SK-N-SH treated with all-trans-retinoic acid at 6 μM for 48 hours (cell line): ENCODE data around the gene PDPR.
"Not testable (repeated sequence)": the region's sequence is repeated elsewhere in the genome, so short reads cannot be mapped to it uniquely, and the experiment has no call there.

Experiments
- ATAC-seq: fragments of 200-7000 bp; cut with Tn5 transposase; 3 replicates; pipeline ENCODE4 v1.9.1; 2020; ENCODE audit warnings: mild to moderate bottlenecking, moderate library complexity
- TCF4 ChIP-seq: fragments of 250-450 bp; sonication (Bioruptor Pico); IDR thresholded peaks from 2 replicates; pipeline ENCODE4 v1.8.0; 2021; ENCODE audit warnings: mild to moderate bottlenecking, moderate library complexity, borderline replicate concordance

The PDPR gene

GRCh38 chr16:70166688-70167087 lies 52.6 kb downstream of the PDPR start:
- TF ChIP-seq TCF4 (CRISPR knock-in tag), result peak; percentile 68
- not testable (repeated sequence) for ATAC-seq

DNA sequence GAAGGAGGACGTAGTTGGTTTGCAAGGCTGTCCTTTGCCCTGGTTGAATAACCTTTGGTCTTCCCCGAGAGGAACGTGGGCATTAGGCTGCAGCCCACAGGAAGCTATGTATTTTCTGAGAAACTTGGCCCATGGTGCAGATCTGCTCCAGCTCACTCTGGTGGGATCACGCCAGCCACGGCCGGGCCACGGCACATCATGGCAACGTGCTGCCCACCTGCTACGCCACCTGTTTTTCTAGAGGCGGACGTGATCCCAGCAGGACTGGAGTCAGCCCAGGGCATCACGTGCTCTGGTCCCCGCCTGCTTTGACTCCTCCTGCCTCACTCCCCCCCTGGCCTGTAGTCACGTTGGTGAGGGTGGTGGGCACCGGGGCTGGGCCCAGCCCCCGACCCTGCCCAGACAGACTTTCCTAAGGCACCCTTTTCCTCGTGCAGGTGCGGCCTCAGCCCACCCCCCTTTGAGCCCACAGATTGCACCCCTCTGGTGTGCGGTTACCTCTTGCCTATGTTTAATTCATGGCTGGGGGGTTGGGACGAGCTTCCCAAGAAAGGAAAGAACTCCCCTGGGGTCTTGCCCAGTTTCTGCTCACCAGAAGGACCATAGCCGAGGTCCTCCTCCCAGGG lies 59.2 kb downstream of the PDPR start, which contains the start of gene CLEC18C:
Gene CLEC18C (plus strand): TSS at position 576 of the 626 bp plus-strand sequence. CDS start 492 bp downstream, outside the sequence.
- ATAC-seq, result not testable (repeated sequence)

DNA sequence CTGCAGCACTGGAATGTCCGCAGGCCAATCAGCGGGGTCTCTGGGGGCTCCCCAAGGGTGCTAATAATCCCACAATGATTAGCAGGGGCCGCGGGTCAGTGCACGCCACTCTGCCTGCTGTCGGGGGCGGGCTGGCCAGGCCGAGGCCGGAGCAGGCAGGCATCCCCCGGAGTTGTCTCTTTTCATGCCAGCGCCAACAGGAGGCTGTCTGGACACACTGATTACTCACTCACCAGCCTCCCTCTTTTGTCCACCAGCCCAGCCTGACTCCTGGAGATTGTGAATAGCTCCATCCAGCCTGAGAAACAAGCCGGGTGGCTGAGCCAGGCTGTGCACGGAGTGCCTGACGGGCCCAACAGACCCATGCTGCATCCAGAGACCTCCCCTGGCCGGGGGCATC lies 59.8 kb downstream of the PDPR start:
- ATAC-seq, result peak; percentile 87

DNA sequence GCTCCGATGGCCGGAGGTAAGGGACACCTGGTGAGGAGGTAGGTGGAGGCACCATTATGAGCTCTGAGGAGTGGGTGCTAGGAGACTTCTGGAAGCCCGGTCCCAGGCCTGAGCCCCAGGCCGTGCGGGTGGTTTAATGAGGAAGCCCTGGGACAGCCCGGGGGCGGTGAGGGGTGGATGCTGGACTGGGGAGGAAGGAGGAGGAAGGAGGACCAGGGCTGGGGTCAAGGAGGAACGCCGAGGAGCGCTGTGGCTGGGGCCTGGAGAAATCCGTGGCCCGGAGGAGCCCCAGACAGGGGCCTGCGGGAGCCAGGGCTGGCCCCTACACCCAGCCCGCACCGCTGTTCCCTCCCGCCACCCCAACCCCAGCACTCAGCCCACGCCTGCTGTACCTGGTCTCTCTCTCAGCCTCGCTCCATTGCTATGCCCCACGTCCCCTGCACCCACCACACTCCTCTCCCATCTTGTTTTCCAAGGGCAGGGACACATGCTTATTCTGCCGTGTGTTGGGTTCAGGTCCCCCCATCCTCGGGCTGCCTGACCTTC lies 60.3 kb downstream of the PDPR start:
- peak; percentile 33 for ATAC-seq

DNA sequence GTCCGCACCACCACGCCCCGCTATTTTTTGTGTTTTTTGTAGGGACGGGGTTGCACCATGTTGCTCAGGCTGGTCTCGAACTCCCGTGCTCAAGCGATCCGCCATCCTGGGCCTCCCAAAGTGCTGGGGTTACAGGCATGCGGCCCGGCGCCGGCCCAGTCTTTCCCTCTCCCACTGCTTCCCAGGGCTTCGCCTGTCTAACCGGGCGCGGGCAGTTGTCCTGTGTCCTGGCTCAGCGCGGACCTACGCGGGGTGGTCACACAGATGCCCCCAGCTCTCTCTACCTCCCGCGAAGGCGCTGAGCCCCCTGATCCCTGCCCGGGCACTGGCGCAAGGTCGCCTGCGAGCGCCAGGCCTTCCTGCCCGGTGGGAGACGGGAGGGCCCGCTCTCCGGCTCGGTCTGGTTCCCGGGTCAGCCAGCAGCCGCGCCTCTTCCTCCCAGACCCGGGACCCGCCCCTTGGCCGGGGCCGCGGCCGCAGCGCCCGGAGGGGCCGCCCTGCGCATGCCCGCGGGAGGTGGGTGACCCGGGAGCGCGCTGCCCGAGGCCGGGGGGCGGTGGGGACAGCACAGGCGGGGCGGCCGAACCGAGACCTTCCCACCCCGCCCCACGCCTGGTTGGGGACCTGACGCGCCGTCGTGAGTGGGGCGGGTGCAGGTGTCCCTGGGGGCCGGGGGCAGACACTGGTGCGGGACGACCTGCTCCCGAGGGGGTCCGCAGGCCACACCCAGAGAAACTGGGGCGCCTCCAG lies 73.9 kb downstream of the PDPR start:
- ATAC-seq, result peak; percentile 86

DNA sequence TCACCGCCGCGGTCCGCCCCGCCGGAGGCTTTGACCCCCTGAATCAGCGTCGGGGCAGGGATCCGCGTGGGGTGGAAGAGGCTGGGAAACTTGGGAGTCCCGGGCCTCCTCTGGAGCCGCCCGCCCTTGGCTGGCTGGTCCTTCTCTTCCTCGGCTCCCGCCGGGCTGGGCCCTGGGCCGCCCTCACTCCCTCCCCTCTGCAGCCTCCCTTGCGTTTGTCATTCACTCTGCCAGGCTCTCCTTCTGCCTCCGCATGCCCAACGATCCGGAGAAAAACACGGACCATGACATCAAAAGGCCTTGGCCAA lies 74.4 kb downstream of the PDPR start:
- ATAC-seq, result peak; percentile 51

- ATAC-seq, result not testable (repeated sequence)
These were observed 76.4 kb downstream of the PDPR start for GRCh38 chr16:70190574-70190973.

GRCh38 chr16:70196683-70197300 lies 82.7 kb downstream of the PDPR start:
- ATAC-seq, result peak; percentile 82

DNA sequence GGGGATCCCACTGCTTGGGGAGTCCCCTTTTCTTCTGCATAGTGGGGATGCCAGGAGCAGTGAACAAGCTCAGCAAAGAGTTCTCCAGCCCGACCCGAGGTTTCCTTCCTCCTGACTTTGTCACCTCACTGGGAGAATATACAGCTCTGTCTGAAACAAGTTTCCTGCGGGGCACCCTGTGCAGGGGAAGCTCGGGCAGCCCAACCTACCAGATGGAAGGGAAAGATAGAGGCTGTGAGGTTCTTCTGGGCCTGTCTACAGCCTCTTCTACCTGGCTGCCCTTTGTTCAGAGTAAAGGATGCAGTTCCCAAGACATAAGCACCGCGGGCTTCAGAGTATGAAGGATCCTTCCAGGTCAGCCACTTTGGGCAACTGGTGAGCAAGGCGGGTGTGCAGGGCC lies 83.5 kb downstream of the PDPR start:
- ATAC-seq, result not testable (repeated sequence)

GRCh38 chr16:70198230-70198629 lies 84.1 kb downstream of the PDPR start:
- not testable (repeated sequence) for ATAC-seq

- ATAC-seq, result not testable (repeated sequence)
These were observed 84.5 kb downstream of the PDPR start for GRCh38 chr16:70198666-70199065.

DNA sequence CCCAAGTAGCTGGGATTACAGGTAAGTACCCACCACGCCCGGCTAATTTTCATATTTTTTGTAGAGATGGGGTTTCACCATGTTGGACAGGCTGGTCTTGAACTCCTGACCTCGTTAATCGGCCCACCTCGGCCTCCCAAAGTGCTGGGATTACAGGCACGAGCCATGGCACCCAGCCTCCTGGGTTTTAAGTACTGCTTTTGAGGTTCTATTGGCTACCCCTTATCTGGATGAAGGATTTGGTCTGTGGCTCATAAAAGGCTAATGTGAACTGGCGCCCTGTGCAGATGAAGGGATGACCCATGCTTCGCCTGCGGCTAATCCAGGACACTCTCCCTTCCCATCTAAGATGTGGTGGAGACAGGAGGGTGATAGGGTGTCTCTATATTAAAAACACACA lies 85.0 kb downstream of the PDPR start:
- ATAC-seq, result not testable (repeated sequence)

GRCh38 chr16:70200063-70200462 lies 85.9 kb downstream of the PDPR start:
- not testable (repeated sequence) for ATAC-seq

DNA sequence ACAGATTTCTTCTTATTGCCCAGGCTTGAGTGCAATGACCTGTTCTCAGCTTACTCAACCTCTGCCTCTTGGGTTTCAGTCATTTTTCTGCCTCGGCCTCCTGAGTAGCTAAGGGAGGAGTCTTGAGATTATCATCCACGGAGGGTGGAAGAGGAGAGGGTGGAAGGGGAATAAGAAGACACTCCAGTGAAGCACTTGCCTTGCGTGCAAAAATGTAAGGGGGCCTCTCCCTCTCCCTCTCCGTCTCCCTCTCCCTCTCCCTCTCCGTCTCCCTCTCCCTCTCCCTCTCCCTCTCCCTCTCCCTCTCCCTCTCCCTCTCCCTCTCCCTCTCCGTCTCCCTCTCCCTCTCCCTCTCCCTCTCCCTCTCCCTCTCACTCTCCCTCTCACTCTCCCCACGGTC lies 89.4 kb downstream of the PDPR start:
- not testable (repeated sequence) for ATAC-seq

DNA sequence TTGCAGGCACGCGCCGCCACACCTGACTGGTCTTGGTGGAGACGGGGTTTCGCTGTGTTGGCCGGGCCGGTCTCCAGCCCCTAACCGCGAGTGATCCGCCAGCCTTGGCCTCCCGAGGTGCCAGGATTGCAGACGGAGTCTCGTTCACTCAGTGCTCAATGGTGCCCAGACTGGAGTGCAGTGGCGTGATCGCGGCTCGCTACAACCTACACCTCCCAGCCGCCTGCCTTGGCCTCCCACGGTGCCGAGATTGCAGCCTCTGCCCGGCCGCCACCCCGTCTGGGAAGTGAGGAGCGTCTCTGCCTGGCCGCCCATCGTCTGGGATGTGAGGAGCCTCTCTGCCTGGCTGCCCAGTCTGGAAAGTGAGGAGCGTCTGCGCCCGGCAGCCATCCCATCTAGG lies 89.9 kb downstream of the PDPR start:
- ATAC-seq, result not testable (repeated sequence)

- ATAC-seq, result not testable (repeated sequence)
These were observed 90.7 kb downstream of the PDPR start for GRCh38 chr16:70204668-70205405.

DNA sequence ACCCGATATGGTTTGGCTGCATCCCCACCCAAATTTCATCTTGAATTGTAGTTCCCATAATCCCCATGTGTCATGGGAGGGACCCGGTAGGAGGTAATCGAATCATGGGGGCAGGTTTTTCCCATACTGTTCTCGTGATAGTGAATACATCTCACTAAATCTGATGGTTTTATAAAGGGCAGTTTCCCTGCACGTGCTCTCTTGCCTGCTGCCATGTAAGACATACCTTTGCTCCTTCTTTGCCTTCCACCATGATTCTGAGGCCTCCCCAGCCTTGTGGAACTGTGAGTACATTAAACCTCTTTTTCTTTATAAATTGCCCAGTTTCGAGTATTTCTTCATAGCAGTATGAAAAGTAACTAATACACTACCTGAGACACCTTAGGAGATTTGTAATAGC lies 92.2 kb downstream of the PDPR start:
- not testable (repeated sequence) for ATAC-seq
